ENCODE results near the gene FOXD3.
"Not testable (repeated sequence)": the region's sequence is repeated elsewhere in the genome, so short reads cannot be mapped to it uniquely, and the experiment has no call there.

The FOXD3 gene

DNA sequence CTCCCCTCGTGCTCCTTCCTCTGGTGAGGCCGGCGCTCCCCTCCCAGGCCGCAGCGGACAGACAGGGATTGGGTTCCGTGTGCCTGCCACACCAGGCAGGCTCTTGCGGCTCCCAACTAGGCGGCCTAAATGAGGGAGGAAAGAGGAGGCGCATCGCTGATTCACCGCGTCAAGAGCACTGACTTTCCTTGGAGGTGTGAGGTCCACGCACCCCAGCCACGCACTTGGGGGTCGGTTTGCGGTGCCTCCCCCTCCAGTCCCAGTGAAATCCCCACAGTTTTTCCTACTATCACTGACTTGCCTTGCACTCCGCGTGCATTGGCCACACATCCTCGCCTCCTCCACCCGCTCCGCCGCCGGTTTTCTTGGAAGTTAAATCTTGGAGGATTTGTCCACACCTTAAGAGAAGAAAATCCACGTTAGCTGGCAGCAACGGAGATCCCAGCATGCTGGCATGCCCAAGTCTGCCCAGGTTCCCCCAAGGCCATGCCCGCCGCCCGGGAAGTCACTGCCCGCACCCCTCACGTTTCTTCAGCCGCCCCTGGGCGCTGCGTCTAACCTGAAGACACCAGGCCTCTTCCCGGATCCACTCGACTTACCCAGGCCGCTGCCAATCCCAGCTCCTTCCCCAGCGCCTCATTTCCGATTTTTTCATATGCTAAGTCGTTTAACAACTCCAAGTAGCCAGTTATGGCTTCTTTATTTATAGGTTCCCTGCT lies 1.1 kb upstream of the FOXD3 start:
- peak; percentile 57 for DNase-seq

GRCh38 chr1:63321785-63322113 lies 618 bp upstream of the FOXD3 start:
- peak; percentile 49 for DNase-seq

DNA sequence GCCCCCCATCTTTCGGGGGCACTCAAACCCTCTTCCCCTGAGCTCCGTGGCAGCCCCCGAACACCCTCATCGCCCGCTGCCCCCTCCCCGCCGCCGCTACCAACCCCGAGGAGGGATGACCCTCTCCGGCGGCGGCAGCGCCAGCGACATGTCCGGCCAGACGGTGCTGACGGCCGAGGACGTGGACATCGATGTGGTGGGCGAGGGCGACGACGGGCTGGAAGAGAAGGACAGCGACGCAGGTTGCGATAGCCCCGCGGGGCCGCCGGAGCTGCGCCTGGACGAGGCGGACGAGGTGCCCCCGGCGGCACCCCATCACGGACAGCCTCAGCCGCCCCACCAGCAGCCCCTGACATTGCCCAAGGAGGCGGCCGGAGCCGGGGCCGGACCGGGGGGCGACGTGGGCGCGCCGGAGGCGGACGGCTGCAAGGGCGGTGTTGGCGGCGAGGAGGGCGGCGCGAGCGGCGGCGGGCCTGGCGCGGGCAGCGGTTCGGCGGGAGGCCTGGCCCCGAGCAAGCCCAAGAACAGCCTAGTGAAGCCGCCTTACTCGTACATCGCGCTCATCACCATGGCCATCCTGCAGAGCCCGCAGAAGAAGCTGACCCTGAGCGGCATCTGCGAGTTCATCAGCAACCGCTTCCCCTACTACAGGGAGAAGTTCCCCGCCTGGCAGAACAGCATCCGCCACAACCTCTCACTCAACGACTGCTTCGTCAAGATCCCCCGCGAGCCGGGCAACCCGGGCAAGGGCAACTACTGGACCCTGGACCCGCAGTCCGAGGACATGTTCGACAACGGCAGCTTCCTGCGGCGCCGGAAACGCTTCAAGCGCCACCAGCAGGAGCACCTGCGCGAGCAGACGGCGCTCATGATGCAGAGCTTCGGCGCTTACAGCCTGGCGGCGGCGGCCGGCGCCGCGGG lies 837 bp downstream of the FOXD3 start:
- DNase-seq: peak; percentile 76

GRCh38 chr1:63323865-63324778 lies 1.8 kb downstream of the FOXD3 start:
- DNase-seq: peak; percentile 57

- DNase-seq: no peak
Observed at GRCh38 chr1:63324779-63325119, 2.4 kb downstream of the FOXD3 start.

DNA sequence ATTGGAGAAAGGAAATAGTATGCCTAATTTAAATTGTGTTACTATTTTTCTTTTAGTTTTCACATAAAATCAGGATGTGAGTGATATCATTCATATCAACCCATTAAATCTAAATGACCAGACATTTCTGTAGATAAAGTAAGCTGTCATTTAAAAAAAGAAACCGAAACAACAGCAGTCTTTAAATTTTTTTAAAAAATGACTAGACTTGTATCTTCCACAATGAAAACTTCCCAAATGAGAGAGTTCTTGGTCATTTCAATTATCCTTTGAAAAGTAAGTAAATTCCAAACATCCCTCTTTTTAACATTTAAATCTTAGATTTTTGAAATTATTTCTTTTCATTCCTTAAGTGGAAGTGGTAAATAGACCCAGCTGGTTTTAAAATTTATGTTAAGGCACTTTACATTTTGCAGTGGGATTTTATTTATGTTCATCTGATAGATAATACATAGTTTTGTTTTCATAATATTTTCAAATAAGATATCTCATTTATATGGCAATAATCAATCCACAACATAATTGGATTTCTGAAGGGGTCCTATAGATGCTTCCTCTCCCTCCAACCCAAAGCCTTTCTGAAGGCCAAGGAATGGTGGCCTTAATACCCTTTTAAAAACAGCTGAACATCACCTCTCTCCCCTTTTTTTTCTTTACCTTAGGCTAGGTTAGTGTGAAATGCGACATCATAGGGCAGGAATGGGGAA lies 3.1 kb downstream of the FOXD3 start:
- no peak for DNase-seq

GRCh38 chr1:63326106-63326472 lies 3.7 kb downstream of the FOXD3 start:
- peak; percentile 54 for DNase-seq

GRCh38 chr1:63326473-63327380 lies 4.4 kb downstream of the FOXD3 start:
- peak; percentile 56 for DNase-seq

- peak; percentile 83 for DNase-seq
Observed at GRCh38 chr1:63327417-63328054, 5.2 kb downstream of the FOXD3 start.

DNA sequence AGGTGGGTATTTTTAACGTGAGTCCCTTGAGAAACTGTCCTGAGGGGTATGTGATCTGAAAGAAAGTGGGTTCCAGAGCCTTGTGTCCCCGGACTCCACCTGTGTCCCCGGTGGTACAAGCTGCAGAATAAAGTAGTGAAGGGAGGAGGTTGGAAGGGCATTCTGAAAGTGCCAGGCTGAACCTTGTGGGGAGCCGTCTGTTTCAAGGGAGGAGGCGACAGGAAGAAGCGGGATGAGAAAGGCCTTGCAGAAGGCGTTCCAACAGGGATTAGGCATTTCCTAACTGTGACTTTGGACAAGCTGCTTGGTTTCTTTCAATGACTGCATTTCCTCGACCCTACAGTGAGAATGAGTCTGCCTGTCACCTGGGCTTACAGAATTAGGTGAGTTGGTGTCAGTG lies 5.8 kb downstream of the FOXD3 start:
- DNase-seq: no peak

GRCh38 chr1:63328781-63329180 lies 6.4 kb downstream of the FOXD3 start:
- DNase-seq: no peak

GRCh38 chr1:63329621-63330330 lies 7.4 kb downstream of the FOXD3 start:
- DNase-seq: peak; percentile 53

GRCh38 chr1:63330331-63330916 lies 8.1 kb downstream of the FOXD3 start:
- peak; percentile 54 for DNase-seq

DNA sequence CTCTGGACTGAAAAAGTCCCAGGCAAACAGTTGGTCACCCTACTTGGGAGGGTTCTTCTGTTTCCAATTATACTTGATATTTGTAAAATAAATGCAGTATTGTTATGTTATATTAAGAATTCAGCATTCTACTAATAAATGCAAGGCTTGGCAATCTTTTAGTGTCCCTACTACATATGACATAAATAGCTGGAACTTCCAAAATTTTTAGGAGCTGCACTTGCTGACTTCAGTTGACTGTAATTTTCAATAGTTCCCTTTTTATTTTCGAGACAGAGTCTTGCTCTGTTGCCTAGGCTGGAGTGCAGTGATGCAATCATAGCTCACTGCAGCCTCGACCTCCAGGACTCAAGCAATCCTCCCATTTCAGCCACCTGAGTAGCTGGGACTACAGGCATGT lies 20.0 kb downstream of the FOXD3 start:
- no peak for DNase-seq

DNA sequence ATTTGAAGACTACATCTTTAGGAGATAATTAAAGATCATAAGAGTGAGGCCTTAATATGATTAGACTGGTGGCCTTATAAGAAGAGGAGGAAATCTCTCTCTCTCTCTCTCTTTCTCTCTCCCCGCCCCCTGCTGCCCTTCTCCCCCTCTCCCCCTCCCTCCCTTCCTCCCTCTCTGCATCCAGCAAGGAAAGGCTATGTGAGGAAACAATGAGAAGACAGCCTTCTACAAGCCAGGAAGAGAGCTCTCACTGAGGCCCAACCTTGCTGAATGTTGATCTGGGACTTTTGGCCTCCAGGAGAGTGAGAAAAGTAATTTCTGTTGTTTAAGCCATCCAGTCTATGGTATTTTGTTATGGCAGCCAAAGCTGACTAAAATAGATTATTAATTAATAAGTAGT lies 21.6 kb downstream of the FOXD3 start:
- no peak for DNase-seq

DNA sequence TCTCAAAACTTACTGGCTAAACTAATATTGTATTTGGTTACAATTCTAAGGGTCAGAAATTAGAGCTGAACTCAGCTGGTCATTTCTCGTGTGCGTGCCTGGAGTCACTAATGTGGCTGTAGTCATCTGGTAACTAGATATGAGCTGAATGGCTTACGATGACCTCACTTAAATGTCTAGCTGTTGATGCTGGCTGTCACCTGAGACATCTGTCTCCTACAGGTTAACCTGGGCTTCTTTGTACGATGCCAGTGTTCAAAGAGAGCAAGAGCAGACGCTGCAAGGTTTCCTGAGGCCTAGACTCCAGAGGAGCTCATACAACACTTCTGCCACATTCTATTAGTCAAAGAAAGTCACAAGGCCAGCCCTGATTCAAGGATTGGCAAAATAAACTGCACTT lies 28.0 kb downstream of the FOXD3 start:
- no peak for DNase-seq

- no peak for DNase-seq
Observed at GRCh38 chr1:63352736-63353135, 30.4 kb downstream of the FOXD3 start.

DNA sequence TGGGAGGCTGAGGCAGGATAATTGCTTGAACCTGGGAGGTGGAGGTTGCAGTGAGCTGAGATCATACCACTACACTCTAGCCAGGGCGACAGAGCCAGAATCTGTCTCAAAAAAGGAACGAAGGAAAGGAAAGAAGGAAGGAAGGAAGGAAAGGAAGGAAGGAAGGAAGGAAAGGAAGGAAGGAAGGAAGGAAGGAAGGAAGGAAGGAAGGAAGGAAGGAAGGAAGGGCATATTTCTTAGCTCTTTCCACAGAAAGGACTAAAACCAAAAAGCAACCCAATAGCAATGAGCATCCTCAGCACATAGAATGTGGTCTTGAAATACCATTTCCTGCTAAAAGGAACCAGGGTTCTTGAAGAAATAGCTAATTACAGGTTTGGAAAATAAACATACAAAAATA lies 33.9 kb downstream of the FOXD3 start:
- not testable (repeated sequence) for DNase-seq

DNA sequence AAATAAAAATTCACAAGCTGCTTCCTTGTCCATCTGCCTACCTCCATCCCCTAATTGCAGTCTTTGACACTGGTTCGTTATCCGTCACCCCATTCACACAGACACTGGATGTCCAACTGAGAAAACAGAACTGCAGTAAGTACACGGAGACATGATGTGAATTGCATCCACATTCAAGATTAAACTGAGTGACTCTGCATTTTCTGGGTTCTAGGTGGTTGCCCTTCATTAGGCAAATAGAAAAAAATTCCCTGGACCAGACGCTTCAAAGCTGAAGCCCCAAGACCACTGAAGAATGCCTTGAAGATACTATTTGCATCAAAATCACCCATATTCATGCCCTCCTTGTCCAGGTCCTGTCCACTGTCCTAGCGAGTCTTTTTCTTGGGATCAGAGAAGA lies 37.2 kb downstream of the FOXD3 start:
- DNase-seq: no peak

- no peak for DNase-seq
Observed at GRCh38 chr1:63362073-63362472, 39.7 kb downstream of the FOXD3 start.
